GM21576 (cell line): ENCODE results near the gene CYP2S1.
"Not testable (repeated sequence)": the region's sequence is repeated elsewhere in the genome, so short reads cannot be mapped to it uniquely, and the experiment has no call there.

Experiments used
- ATAC-seq: cut with Tn5 transposase; IDR thresholded peaks from one replicate; pipeline ENCODE4 v1.9.1; 2021; ENCODE audit warnings: mild to moderate bottlenecking, moderate library complexity; ENCODE audit not compliant: unreplicated experiment

CYP2S1 gene

GRCh38 chr19:41225238-41226052 lies 32.4 kb downstream of the CYP2S1 start:
- ATAC-seq = no peak

DNA sequence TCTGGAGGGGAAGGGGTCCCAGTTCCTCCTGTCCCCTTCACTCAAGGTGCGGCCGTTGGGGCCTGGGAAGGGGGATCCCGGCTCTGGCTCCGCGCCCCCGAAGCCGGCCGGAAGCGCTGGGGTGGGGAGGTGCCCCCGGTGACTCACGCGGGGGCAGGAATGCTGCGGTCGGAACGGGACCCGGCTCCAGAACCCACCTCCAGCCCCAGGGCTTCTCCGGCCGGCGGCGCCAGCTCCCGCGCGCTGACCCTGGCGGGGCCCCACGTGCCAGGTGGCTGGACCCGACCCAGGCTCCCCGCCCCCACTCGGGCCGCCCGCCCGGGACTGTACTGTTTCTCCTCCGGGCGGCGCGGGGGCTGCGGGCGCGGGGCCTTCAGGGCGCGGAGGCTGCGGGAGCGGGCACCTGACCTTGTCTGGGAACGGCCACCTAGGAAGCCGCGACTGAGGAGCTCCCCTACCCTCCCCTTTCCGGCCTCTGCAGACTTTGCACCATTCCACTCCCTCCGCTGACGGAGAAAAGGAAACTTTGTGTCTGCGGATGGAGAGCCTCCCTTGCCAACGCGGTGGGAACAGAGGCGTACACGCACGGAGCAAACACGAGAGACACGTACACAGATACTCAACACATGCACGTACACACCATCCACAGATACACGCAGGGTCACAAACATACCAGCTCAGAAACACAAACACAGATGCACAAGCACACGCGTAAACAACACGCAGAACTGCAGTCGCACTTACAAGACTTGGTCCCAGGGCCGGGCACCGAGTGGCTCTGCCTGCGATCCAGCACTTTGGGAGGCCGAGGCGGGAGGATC lies 33.2 kb downstream of the CYP2S1 start:
- no peak for ATAC-seq

DNA sequence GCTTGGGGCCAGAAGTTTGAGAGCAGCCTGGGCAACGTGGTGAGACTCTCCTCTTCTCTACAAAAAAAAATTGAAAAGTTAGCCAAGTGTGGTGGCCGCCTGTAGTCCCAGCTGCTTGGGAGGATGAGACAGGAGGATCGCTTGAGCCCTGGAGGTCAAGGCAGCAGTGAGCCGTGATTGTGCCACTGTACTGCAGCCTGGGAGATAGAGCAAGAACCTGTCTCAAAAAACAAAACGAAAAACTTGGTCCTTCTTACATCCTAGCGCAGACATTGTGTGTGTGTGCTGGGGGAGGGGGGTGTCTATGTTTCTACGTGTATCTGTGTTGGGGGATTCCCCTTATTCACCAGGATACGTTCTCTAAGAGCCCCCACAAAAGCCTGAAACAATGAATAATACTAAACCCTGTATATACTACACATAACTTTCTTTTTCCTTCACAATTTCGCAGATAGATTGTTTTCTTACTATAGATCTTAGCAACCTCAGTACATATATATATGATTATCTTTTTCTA lies 33.9 kb downstream of the CYP2S1 start:
- ATAC-seq = no peak

GRCh38 chr19:41228486-41228885 lies 35.5 kb downstream of the CYP2S1 start:
- no peak for ATAC-seq

- ATAC-seq = not testable (repeated sequence)
These were observed 36.3 kb downstream of the CYP2S1 start for GRCh38 chr19:41229338-41229737.

DNA sequence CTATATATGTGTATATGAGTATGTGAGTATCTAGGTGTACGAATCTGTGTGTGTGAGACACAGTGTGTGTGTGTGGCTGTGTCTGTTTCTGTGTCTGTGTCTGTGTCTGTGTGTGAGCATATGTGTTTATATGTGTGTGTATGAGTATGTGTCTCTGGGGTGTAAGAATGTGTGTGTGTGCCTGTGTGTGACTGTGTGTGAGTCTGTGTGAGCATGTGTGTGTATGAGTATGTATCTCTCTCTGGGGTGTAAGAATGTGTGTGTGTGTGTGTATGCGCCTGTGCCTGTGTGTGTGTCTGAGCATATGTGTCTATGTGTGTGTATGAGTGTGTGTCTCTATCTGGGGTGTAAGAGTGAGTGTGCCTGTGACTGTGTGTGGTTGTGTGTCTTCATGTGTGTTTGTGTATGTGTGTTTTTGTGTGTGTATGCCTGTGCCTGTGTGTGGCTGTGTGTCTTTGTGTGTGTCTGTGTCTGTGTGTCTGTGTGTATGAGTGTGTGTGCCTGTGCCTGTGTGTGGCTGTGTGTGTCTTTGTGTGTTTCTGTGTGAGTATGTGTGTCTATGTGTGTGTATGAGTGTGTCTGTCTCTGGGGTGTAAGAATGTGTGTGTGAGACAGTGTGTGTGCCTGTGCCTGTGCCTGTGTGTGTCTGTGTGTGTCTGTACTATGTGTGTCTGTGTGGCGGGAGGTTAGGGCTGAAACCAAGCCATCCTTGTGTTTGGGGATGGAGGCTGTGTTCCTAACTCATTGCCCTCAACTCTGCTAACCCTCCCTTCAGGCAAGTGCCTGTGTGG lies 37.2 kb downstream of the CYP2S1 start:
- ATAC-seq = no peak

- ATAC-seq = no peak
These were observed 39.7 kb downstream of the CYP2S1 start for GRCh38 chr19:41232686-41233085.

GRCh38 chr19:41233748-41234240 lies 40.8 kb downstream of the CYP2S1 start:
- ATAC-seq = no peak

GRCh38 chr19:41234512-41235168 lies 41.6 kb downstream of the CYP2S1 start:
- ATAC-seq = no peak

DNA sequence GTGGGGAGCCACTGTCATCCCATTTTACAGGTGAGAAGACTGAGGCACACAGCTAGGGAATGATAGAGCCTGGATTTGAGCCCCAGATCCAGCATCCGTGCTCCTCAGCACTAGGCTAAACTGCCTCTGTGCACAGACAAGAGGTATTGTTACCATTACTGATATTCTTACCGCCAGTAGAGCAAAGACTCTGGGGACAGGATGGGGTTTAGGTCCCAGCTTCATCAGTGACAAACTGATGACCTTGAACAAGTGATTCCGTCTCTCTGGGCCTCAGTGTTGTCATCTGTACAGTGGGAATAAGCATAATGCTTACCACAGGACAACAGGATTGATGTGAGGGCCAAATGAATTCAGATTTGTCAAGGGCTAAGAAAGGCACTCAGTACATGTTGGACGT lies 42.5 kb downstream of the CYP2S1 start:
- ATAC-seq = no peak

GRCh38 chr19:41238244-41238643 lies 45.2 kb downstream of the CYP2S1 start:
- ATAC-seq = no peak

GRCh38 chr19:41239363-41239762 lies 46.3 kb downstream of the CYP2S1 start:
- ATAC-seq = no peak

GRCh38 chr19:41239961-41240574 lies 47.0 kb downstream of the CYP2S1 start:
- ATAC-seq = no peak

DNA sequence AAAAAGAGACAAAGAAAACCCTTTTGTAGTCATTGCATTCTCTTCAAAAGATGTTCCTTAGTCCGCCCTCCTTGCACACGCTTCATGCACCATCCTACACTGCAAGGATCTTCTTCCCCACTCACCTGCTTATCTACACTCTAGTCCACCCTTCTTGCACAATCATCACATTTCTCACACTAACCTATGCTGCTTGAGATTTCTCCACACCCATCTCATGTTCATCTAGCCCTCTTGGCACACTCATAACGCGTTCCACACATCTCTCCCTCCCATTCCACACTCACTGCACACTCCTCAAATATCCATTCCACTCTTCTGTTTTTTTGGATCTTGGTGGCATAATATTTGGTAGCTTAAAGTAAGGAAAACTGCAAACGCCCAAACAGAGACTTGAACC lies 48.8 kb downstream of the CYP2S1 start:
- ATAC-seq = no peak

DNA sequence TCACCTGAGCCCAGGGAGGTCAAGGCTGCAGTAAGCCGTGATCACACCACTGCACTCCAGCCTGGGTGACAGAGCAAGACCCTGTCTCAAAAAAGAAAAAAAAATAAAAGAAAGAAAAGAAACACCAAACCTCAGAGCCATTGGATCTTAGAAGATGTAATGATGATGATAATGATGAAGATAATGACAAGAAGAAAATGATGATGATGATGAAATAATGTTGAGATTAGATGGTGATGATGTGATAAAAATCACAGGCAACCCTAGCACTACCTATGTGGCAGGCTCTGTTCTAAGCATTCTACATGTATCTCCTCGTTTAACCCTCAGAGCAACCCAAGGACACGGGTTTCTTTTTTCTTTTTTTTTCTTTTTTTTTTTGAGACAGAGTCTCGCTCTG lies 51.1 kb downstream of the CYP2S1 start:
- ATAC-seq = no peak

DNA sequence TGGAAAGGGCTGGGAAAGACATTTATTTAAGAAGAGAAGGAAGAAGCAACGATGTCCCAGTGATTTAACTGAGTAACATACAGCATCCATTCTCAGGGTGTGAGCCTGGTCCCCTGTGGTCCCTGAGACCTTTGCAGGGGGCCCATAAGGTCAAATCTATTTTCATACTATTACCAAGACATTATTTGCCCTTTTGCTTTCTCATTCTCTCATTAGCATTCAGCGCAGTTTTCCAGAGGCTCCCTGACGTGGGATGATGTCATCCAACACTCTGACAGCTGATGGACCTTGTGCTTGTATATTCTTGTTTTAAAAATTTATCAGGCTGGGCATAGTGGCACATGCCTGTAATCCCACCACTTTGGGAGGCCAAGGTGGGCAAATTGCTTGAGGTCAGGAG lies 52.8 kb downstream of the CYP2S1 start:
- no peak for ATAC-seq

DNA sequence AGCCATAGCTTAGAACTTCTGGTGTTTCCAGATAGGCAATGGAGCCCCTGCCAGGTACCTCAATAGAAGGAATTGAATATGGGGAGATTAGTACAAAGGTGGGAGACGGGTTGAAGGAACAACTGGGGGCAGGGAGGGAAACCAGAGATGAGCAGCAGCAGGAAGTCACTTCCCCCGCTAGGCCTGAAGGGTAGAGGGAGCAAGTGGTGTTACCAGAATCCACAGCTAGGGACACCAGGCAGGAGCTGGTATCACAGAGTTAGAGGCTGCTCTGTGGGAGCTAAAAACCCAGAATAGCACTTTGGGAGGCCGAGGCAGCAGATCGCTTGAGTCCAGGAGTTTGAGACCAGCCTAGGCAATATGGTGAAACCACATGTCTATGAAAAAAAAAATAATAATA lies 55.9 kb downstream of the CYP2S1 start:
- no peak for ATAC-seq

GRCh38 chr19:41249707-41250423 lies 56.8 kb downstream of the CYP2S1 start:
- ATAC-seq = no peak

- no peak for ATAC-seq
These were observed 60.6 kb downstream of the CYP2S1 start for GRCh38 chr19:41253660-41254059.
